Stomach smooth muscle (tissue), 2 donors: ENCODE data around the gene PTGER3.
"Not testable (repeated sequence)": the region's sequence is repeated elsewhere in the genome, so short reads cannot be mapped to it uniquely, and the experiment has no call there.

ENCODE experiments used
- H3K27ac ChIP-seq: one replicate; pipeline ENCODE4 v1.7.0; 2013; ENCODE audit warnings: mild to moderate bottlenecking, low read length, inconsistent platforms
- H3K27me3 ChIP-seq, 2 donors: one replicate each; pipeline ENCODE4 v1.7.0; 2013; ENCODE audit warnings: low read length in 2 of 2; ENCODE audit not compliant: insufficient read depth in 2 of 2, control insufficient read depth in 1 of 2
- H3K36me3 ChIP-seq, 2 donors: one replicate each; pipeline ENCODE4 v1.7.0; 2013; ENCODE audit warnings: low read length in 2 of 2; ENCODE audit not compliant: control insufficient read depth in 2 of 2, insufficient read depth in 2 of 2
- H3K4me1 ChIP-seq: one replicate; pipeline ENCODE4 v1.7.0; 2013; ENCODE audit warnings: low read length; ENCODE audit not compliant: control insufficient read depth, insufficient read depth
- H3K4me3 ChIP-seq, 2 donors: one replicate each; pipeline ENCODE4 v1.7.0; 2013; ENCODE audit warnings: low read length in 2 of 2
- H3K9ac ChIP-seq, 2 donors: one replicate each; pipeline ENCODE4 v1.7.0; 2013; ENCODE audit warnings: low read length in 2 of 2, mild to moderate bottlenecking in 1 of 2
- H3K9me3 ChIP-seq, 2 donors: one replicate each; pipeline ENCODE4 v1.7.0; 2013; ENCODE audit warnings: low read length in 2 of 2; ENCODE audit not compliant: control insufficient read depth in 2 of 2
- donor health status: healthy.
- donor health status: Pancreatic carcinoma.

Gene PTGER3

GRCh38 chr1:71002709-71003475 is 44.7 kb downstream of the PTGER3 start:
- H3K36me3 ChIP-seq = no peaks in the 10 kb centered on the region
- no peaks in the 10 kb centered on the region for H3K27me3 ChIP-seq
- no peaks in the 10 kb centered on the region for H3K9me3 ChIP-seq
- no peaks in the 10 kb centered on the region for H3K4me1 ChIP-seq
- H3K27ac ChIP-seq = no peak overlapping the region
- H3K4me3 ChIP-seq = no peak overlapping the region
- H3K9ac ChIP-seq = no peak overlapping the region

- H3K36me3 ChIP-seq = no peaks in the 10 kb centered on the region
- no peaks in the 10 kb centered on the region for H3K9me3 ChIP-seq
- no peaks in the 10 kb centered on the region for H3K27me3 ChIP-seq
- no peak overlapping the region for H3K27ac ChIP-seq
- H3K9ac ChIP-seq = no peak overlapping the region
- no peaks in the 10 kb centered on the region for H3K4me1 ChIP-seq
- no peak overlapping the region for H3K4me3 ChIP-seq
Observed at GRCh38 chr1:71001624-71002023, 46.0 kb downstream of the PTGER3 start.

GRCh38 chr1:70997793-70998192 is 49.8 kb downstream of the PTGER3 start:
- H3K4me1 ChIP-seq = no peaks in the 10 kb centered on the region
- no peak overlapping the region for H3K27ac ChIP-seq
- no peaks in the 10 kb centered on the region for H3K27me3 ChIP-seq
- H3K36me3 ChIP-seq = no peaks in the 10 kb centered on the region
- no peaks in the 10 kb centered on the region for H3K9me3 ChIP-seq
- H3K4me3 ChIP-seq = no peak overlapping the region
- no peak overlapping the region for H3K9ac ChIP-seq

GRCh38 chr1:70994753-70995268 is 52.8 kb downstream of the PTGER3 start:
- Histone ChIP-seq H3K27ac (no peak overlapping the region), H3K4me3 (no peak overlapping the region)

GRCh38 chr1:70993798-70994197 is 53.8 kb downstream of the PTGER3 start:
- Histone ChIP-seq H3K36me3 (no peaks in the 10 kb centered on the region), H3K4me3 (no peak overlapping the region), H3K4me1 (no peaks in the 10 kb centered on the region), H3K27ac (no peak overlapping the region), H3K9me3 (no peaks in the 10 kb centered on the region), H3K27me3 (no peaks in the 10 kb centered on the region), H3K9ac (no peak overlapping the region)

More at GRCh38 chr1:70994753-70995268, 52.8 kb downstream of the PTGER3 start:
- Histone ChIP-seq H3K9ac (no peak overlapping the region), H3K9me3 (no peaks in the 10 kb centered on the region), H3K4me1 (no peaks in the 10 kb centered on the region), H3K27me3 (no peaks in the 10 kb centered on the region), H3K36me3 (no peaks in the 10 kb centered on the region)

- Histone ChIP-seq H3K9ac (no peak overlapping the region), H3K9me3 (no peaks in the 10 kb centered on the region), H3K4me1 (no peaks in the 10 kb centered on the region), H3K27ac (no peak overlapping the region), H3K36me3 (no peaks in the 10 kb centered on the region), H3K4me3 (no peak overlapping the region), H3K27me3 (no peaks in the 10 kb centered on the region)
Observed at GRCh38 chr1:70992521-70992920, 55.1 kb downstream of the PTGER3 start.

GRCh38 chr1:70990469-70991253 is 57.0 kb downstream of the PTGER3 start:
- peaks cover 0 to 3% of the 10 kb centered on the region in 2 donors for H3K9me3 ChIP-seq
- no peaks in the 10 kb centered on the region for H3K27me3 ChIP-seq
- H3K4me1 ChIP-seq = no peaks in the 10 kb centered on the region
- H3K4me3 ChIP-seq = no peak overlapping the region
- H3K9ac ChIP-seq = no peak overlapping the region
- no peak overlapping the region for H3K27ac ChIP-seq
- H3K36me3 ChIP-seq = no peaks in the 10 kb centered on the region

GRCh38 chr1:70987497-70987896 is 60.1 kb downstream of the PTGER3 start:
- Histone ChIP-seq H3K9ac (no peak overlapping the region), H3K27ac (no peak overlapping the region)

GRCh38 chr1:70985776-70986225 is 61.8 kb downstream of the PTGER3 start:
- not testable (repeated sequence) for H3K4me3 ChIP-seq, H3K9ac ChIP-seq, H3K27me3 ChIP-seq, H3K9me3 ChIP-seq, H3K36me3 ChIP-seq, H3K27ac ChIP-seq, H3K4me1 ChIP-seq

More at GRCh38 chr1:70987497-70987896, 60.1 kb downstream of the PTGER3 start:
- Histone ChIP-seq H3K36me3 (no peaks in the 10 kb centered on the region), H3K27me3 (no peaks in the 10 kb centered on the region), H3K4me3 (no peak overlapping the region), H3K9me3 (peaks cover 0 to 3% of the 10 kb centered on the region in 2 donors), H3K4me1 (no peaks in the 10 kb centered on the region)

GRCh38 chr1:70985278-70985677 is 62.3 kb downstream of the PTGER3 start:
- not testable (repeated sequence) for H3K9ac ChIP-seq, H3K27ac ChIP-seq, H3K27me3 ChIP-seq, H3K36me3 ChIP-seq, H3K9me3 ChIP-seq, H3K4me1 ChIP-seq, H3K4me3 ChIP-seq
